Prostate gland (tissue), 2 donors: ENCODE results near the gene COL5A1. TPM values are rescaled to one million over a fixed set of nuclear protein-coding genes. Genes with fewer than 3 reads are reported as not detected.

ENCODE experiments used
- DNase-seq: peaks from one replicate; pipeline ENCODE4 v3.0.0-alpha.2; 2019; ENCODE audit warnings: low spot score
- H3K27ac ChIP-seq, 2 donors: fragments of 200-600 bp; sonication (generic); 2 replicates each; pipeline ENCODE4 v1.5.1; 2017 to 2019
- H3K27me3 ChIP-seq: fragments of 200-600 bp; sonication (generic); replicated peaks from 2 replicates; pipeline ENCODE4 v1.5.1; 2019; ENCODE audit not compliant: insufficient read depth
- H3K36me3 ChIP-seq, 2 donors: fragments of 200-600 bp; sonication (generic); 1 replicate in 1 of 2; 2 replicates in 1 of 2; pipeline versions ENCODE4 v1.5.1 to v1.8.1; 2017 to 2019
- H3K4me1 ChIP-seq: fragments of 200-600 bp; sonication (generic); replicated peaks from 2 replicates; pipeline ENCODE4 v1.5.1; 2019
- H3K4me3 ChIP-seq, 2 donors: fragments of 200-600 bp; sonication (generic); 2 replicates each; pipeline ENCODE4 v1.5.1; 2017 to 2019
- H3K9me3 ChIP-seq: fragments of 200-600 bp; sonication (generic); 2 replicates; pipeline ENCODE4 v1.5.1; 2017
- CTCF ChIP-seq, 4 experiments: fragments of 200-600 bp in 2 of 4; fragments of 450-650 bp in 2 of 4; sonication (generic) in 2 of 4; IDR thresholded peaks; 1 replicate in 3 of 4; 2 replicates in 1 of 4; pipeline ENCODE4 v1.5.1; 2016 to 2019; ENCODE audit warnings: antibody characterized with exemption in 4 of 4, mild to moderate bottlenecking in 2 of 4, moderate library complexity in 2 of 4
- POLR2A ChIP-seq: fragments of 450-650 bp; IDR thresholded peaks from one replicate; pipeline ENCODE4 v1.6.1; 2016; ENCODE audit warnings: antibody characterized with exemption, mild to moderate bottlenecking
- POLR2AphosphoS5 ChIP-seq: sonication (generic); formaldehyde crosslinking; IDR thresholded peaks from one replicate; pipeline ENCODE4 v1.6.1; 2017; ENCODE audit warnings: antibody characterized with exemption
- WGBS: methylation state at CpG from one replicate; pipeline ENCODE4 v1.1.5; 2018; 5-methylcytosine and 5-hydroxymethylcytosine counted together
- intact Hi-C: fragments of 100-400 bp; cut with DNase I; formaldehyde crosslinking; loops from one replicate; pipeline ENCODE4 v1.14.2; 2022
- total RNA-seq, 2 donors: library from RNA; depleted of rRNA; stranded (reverse); fragments of >200 nt; gene quantifications; one replicate each; pipeline ENCODE4 v1.1.0, GENCODE V29; 2016

COL5A1 gene
- total RNA-seq, 2 donors from 2014 or later, result 16.9 to 36.0 TPM

GRCh38 chr9:134822541-134822940 is 180.9 kb downstream of the COL5A1 start:
- TF ChIP-seq POLR2AphosphoS5 (no peak), POLR2A (no peak), CTCF (IDR thresholded peaks at IDR 0.05) (no peak)
- Histone ChIP-seq H3K27ac (no peak overlapping the region), H3K4me3 (no peak overlapping the region), H3K4me1 (no peaks in the 10 kb centered on the region), H3K36me3 (no peaks in the 10 kb centered on the region), H3K9me3 (no peaks in the 10 kb centered on the region), H3K27me3 (no peaks in the 10 kb centered on the region)
- intact Hi-C loops, result no loop called here
- 85% methylated on average over 10 of the region's 14 CpGs for WGBS
- no peak for DNase-seq

- no peaks in the 10 kb centered on the region for H3K27me3 ChIP-seq
- DNase-seq, result no peak
- H3K27ac ChIP-seq, result no peak overlapping the region
- H3K4me3 ChIP-seq, result no peak overlapping the region
- TF ChIP-seq CTCF (IDR thresholded peaks at IDR 0.05) (no peak), POLR2AphosphoS5 (no peak), POLR2A (no peak)
- intact Hi-C loops, result no loop called here
- H3K9me3 ChIP-seq, result no peaks in the 10 kb centered on the region
- 95% methylated on average over 7 of the region's 7 CpGs for WGBS
- H3K36me3 ChIP-seq, result no peaks in the 10 kb centered on the region
- no peaks in the 10 kb centered on the region for H3K4me1 ChIP-seq
These were observed 182.0 kb downstream of the COL5A1 start for GRCh38 chr9:134823623-134824022.

GRCh38 chr9:134824583-134824982 is 183.0 kb downstream of the COL5A1 start:
- H3K4me1 ChIP-seq, result no peaks in the 10 kb centered on the region
- intact Hi-C loops, result no loop called here
- H3K27me3 ChIP-seq, result no peaks in the 10 kb centered on the region
- WGBS, result 90% methylated on average over 23 of the region's 23 CpGs
- H3K27ac ChIP-seq, result no peak overlapping the region
- H3K9me3 ChIP-seq, result no peaks in the 10 kb centered on the region
- no peak overlapping the region for H3K4me3 ChIP-seq
- TF ChIP-seq POLR2AphosphoS5 (no peak), POLR2A (no peak), CTCF (IDR thresholded peaks at IDR 0.05) (no peak)
- DNase-seq, result no peak
- H3K36me3 ChIP-seq, result no peaks in the 10 kb centered on the region

GRCh38 chr9:134825025-134825424 is 183.4 kb downstream of the COL5A1 start:
- intact Hi-C loops, result no loop called here
- no peak for DNase-seq
- no peaks in the 10 kb centered on the region for H3K4me1 ChIP-seq
- no peaks in the 10 kb centered on the region for H3K27me3 ChIP-seq
- TF ChIP-seq POLR2AphosphoS5, result no peak
- TF ChIP-seq CTCF (IDR thresholded peaks at IDR 0.05), result no peak
- TF ChIP-seq POLR2A, result no peak
- no peak overlapping the region for H3K4me3 ChIP-seq
- H3K36me3 ChIP-seq, result no peaks in the 10 kb centered on the region
- WGBS, result 59% methylated on average over 10 of the region's 10 CpGs
- no peaks in the 10 kb centered on the region for H3K9me3 ChIP-seq
- H3K27ac ChIP-seq, result no peak overlapping the region

GRCh38 chr9:134826336-134827285 is 185.0 kb downstream of the COL5A1 start:
- Histone ChIP-seq H3K4me1 (no peaks in the 10 kb centered on the region), H3K36me3 (no peaks in the 10 kb centered on the region), H3K27ac (no peak overlapping the region), H3K9me3 (no peaks in the 10 kb centered on the region), H3K4me3 (no peak overlapping the region), H3K27me3 (no peaks in the 10 kb centered on the region)
- no peak for DNase-seq
- no peak for TF ChIP-seq POLR2AphosphoS5
- no peak for TF ChIP-seq CTCF (IDR thresholded peaks at IDR 0.05)
- no peak for TF ChIP-seq POLR2A
- 56% methylated on average over 21 of the region's 21 CpGs for WGBS
- intact Hi-C loops, result no loop called here
